ENCODE data around the gene TFAP2D.

DNA sequence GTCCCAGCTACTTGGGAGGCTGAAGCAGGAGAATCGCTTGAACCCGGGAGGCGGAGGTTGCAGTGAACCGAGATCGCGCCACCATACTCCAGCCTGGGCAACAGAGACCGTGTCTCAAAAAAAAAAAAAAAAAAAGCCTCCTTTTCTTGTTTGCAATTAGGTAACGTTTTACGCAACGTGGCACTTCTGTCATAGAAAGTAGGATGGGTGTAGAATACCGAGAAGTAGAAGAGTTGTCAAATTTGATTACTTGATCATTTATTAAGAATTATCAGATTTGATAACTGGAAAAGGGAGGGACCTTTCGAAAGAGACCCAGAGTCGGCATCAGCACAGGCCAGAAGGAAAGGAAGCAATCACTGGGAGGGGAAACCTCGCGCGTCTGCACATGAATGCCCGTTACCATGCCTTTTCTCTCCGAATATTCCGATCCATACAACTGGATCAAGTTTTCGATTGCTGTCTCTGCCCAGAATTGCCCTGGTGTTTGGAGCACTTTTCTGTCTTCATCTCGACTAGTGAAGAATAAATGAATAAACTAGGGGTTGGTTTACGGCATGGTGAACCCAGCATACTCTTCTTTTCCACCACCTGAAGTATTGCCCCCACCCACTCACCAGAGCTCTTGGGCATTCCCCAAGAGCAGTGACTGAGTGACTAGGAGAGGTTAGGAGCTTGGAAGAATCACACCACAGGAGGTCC is 4.5 kb upstream of the TFAP2D start:
- TF ChIP-seq, protein P1, sequence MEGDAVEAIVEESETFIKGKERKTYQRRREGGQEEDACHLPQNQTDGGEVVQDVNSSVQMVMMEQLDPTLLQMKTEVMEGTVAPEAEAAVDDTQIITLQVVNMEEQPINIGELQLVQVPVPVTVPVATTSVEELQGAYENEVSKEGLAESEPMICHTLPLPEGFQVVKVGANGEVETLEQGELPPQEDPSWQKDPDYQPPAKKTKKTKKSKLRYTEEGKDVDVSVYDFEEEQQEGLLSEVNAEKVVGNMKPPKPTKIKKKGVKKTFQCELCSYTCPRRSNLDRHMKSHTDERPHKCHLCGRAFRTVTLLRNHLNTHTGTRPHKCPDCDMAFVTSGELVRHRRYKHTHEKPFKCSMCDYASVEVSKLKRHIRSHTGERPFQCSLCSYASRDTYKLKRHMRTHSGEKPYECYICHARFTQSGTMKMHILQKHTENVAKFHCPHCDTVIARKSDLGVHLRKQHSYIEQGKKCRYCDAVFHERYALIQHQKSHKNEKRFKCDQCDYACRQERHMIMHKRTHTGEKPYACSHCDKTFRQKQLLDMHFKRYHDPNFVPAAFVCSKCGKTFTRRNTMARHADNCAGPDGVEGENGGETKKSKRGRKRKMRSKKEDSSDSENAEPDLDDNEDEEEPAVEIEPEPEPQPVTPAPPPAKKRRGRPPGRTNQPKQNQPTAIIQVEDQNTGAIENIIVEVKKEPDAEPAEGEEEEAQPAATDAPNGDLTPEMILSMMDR (IDR thresholded peaks at IDR 0.05 in 8 of 11, conservative IDR thresholded peaks at IDR 0.05 in 3 of 11) = no peak
- no peak for TF ChIP-seq POLR2A (IDR thresholded peaks at IDR 0.05)
- no peak for TF ChIP-seq POLR2AphosphoS5 (IDR thresholded peaks at IDR 0.05)
